ENCODE measurements around the gene GEMIN7.

- TF ChIP-seq CBX1 (IDR thresholded peaks at IDR 0.05; ENCODE audit: low read depth) = no peak
- TF ChIP-seq FOXK1 (CRISPR knock-in tag; IDR thresholded peaks at IDR 0.05; ENCODE audit: borderline replicate concordance, low read depth) = no peak
- no peak for TF ChIP-seq USF2 (IDR thresholded peaks at IDR 0.05; ENCODE audit: low read depth, low read length)
- no peak for TF ChIP-seq USF2 (CRISPR knock-in tag; IDR thresholded peaks at IDR 0.05; ENCODE audit: borderline replicate concordance)
- TF ChIP-seq CTCF (CRISPR knock-in tag; IDR thresholded peaks at IDR 0.05) = no peak
- TF ChIP-seq FOXC1 (CRISPR knock-in tag; IDR thresholded peaks at IDR 0.05; ENCODE audit: borderline replicate concordance) = no peak
- TF ChIP-seq ZNF556 (CRISPR knock-in tag; IDR thresholded peaks at IDR 0.05; ENCODE audit: borderline replicate concordance) = no peak
- TF ChIP-seq KDM5B (CRISPR knock-in tag; IDR thresholded peaks at IDR 0.05; ENCODE audit: borderline replicate concordance) = no peak
- no peak for TF ChIP-seq REST (IDR thresholded peaks at IDR 0.05; ENCODE audit: borderline replicate concordance in 1 of 2, low read depth in 1 of 2, low read length in 2 of 2)
Measured at GRCh38 chr19:45061965-45062364, 17.1 kb upstream of the GEMIN7 start.
